ENCODE measurements around the gene LDLRAD4. TPM values are rescaled to one million over a fixed set of nuclear protein-coding genes. Genes with fewer than 3 reads are reported as not detected.

LDLRAD4 gene
- total and polyA plus RNA-seq, 8 donors: 14.1 to 26.6 (median 18.8) TPM

DNA sequence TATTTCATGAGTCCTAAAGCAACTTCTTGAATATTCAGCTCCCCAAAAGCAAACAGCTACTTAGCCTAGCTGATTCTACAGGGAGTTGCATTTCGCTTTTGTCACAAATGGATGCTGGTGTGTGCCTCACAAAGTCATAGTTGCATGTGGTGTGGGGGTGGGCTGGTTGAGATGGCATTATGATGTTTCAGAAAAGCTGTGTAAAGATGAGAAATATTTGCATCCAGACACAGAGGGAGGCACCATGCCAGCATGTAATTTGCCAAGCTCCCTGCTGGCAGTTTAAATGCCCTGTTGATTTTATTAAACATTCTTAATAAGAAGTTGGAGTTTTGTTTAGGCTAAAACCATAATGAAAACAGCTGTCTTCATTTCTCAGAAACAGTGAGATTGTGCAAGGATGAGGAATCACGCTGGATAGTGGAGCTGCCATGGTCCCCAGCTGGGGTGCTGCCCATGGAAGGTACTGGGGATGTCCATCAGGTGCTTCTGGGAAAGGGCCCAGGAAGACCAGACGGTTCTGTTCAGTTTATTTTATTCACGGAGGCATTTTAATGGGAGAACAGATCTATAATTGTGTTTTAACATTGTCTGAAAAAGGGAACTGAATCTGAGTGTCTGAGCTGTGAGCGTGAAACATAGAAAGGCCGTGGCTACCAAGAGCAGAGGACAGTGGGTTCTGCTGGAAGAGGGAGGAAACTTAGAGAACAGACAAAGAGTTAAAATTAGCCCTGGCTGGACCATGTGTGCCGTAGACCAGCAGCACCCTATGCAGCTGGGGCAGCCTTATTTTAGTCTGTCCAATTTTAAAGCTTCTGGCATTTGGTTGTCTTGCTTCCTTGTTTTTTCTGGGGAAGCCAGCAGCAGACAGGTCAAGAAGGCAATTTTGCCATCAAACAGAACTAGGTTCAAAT lies 330.7 kb downstream of the LDLRAD4 start:
- no peaks in the 10 kb centered on the region for H3K9me3 ChIP-seq
- DNase-seq (peak in 1 of 4 donors; percentile 55), ATAC-seq (peak; percentile 40)
- H3K36me3 ChIP-seq: no peaks in the 10 kb centered on the region
- no peak overlapping the region for H3K27ac ChIP-seq
- H3K4me3 ChIP-seq: no peak overlapping the region
- TF ChIP-seq, protein P1, sequence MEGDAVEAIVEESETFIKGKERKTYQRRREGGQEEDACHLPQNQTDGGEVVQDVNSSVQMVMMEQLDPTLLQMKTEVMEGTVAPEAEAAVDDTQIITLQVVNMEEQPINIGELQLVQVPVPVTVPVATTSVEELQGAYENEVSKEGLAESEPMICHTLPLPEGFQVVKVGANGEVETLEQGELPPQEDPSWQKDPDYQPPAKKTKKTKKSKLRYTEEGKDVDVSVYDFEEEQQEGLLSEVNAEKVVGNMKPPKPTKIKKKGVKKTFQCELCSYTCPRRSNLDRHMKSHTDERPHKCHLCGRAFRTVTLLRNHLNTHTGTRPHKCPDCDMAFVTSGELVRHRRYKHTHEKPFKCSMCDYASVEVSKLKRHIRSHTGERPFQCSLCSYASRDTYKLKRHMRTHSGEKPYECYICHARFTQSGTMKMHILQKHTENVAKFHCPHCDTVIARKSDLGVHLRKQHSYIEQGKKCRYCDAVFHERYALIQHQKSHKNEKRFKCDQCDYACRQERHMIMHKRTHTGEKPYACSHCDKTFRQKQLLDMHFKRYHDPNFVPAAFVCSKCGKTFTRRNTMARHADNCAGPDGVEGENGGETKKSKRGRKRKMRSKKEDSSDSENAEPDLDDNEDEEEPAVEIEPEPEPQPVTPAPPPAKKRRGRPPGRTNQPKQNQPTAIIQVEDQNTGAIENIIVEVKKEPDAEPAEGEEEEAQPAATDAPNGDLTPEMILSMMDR (IDR thresholded peaks at IDR 0.05): no peak
- intact Hi-C loops (cut with DNase I): no loop called here
- H3K4me1 ChIP-seq: peaks cover 0 to 12% of the 10 kb centered on the region in 2 donors
- H3K27me3 ChIP-seq: no peaks in the 10 kb centered on the region

DNA sequence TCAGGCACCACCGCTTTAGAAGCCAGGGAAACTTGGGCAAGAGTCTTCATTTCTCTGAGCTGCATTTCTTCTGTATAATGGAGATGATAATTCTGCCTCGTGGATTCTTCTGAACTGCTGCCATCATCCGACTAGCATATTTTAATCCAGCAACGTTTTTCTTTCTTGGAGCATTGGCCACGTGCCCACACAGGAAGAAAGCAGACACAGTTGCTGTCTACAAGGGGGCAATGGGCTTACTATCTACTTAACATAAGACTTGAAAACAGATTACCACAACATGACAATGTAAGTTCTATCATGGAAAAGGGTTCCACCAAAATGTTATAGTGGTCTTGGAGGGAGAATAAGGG lies 331.3 kb downstream of the LDLRAD4 start:
- intact Hi-C loops (cut with DNase I): loop anchor here in 1 of 2 donors (10.0 kb wide), 1 partner anchor 75 kb away; no protein-coding TSS in a partner anchor
- TF ChIP-seq, protein P1 (IDR thresholded peaks at IDR 0.05): no peak
- Histone ChIP-seq H3K9me3 (no peaks in the 10 kb centered on the region), H3K27me3 (no peaks in the 10 kb centered on the region), H3K4me3 (no peak overlapping the region), H3K36me3 (no peaks in the 10 kb centered on the region), H3K27ac (no peak overlapping the region), H3K4me1 (peaks cover 0 to 12% of the 10 kb centered on the region in 2 donors)
- DNase-seq (no peak), ATAC-seq (no peak)

DNA sequence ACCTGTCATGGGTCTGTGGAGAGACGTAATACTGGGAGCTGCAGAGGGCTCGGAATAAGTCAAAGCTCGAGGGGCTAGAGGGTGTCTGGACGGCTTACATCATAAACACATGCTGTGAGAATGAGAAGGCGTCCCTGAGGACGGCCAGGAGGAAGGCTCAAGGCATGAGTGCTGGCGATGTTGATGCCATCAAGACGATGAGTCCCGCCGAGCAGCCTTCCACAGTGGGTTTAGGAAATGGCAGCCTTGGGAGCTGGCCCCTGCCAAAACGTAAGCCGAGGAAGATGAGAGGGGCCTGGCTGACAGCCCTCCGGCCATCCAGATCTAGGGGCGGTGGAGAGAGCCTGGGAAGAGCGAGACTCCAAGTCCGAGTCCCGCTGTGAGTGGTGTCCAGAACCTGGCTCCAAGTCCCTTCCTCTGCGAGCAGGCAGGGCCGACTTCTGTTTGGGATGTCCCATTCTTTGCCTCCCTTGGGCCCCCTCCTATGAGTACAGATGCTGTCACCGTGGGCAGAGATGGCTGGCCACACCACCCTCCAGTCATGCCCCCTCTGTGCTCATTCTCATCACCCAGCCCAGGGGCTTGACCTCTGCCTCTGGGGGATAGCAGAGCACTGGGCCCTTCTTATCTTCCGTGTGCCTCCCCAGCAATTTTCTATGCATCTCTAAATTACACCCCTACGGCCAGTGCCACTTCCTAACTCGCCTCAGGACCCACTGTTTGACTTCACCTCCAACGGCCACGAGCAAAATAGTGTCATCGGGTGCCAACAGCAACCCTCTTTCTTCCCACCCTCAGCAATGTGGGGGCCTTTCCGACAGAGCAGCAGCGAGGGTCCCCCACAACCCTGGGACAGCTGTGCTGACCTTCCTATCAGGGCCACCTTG lies 332.1 kb downstream of the LDLRAD4 start:
- Histone ChIP-seq H3K27me3 (no peaks in the 10 kb centered on the region), H3K36me3 (no peaks in the 10 kb centered on the region), H3K27ac (no peak overlapping the region), H3K4me3 (no peak overlapping the region), H3K9me3 (no peaks in the 10 kb centered on the region), H3K4me1 (peaks cover 0 to 12% of the 10 kb centered on the region in 2 donors)
- DNase-seq: no peak
- intact Hi-C loops (cut with DNase I): loop anchor here in 1 of 2 donors (10.0 kb wide), 1 partner anchor 74 kb away; no protein-coding TSS in a partner anchor
- TF ChIP-seq, protein P1 (IDR thresholded peaks at IDR 0.05): no peak
- ATAC-seq: no peak

DNA sequence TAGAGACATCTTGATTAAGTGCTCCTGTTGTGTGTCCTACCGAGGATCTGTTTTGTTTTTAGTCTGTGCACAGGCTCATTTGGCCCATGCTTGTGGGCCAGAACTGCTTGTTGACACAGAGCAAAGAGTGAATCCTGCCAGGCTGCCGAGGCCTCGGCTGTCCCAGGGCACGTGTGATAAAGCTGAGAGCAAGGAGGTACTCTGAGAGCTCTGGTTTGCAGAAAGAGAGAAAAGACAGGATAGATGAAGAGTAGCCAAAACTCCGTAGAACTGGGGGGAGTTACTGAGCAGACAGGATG lies 332.7 kb downstream of the LDLRAD4 start:
- Histone ChIP-seq H3K27ac (no peak overlapping the region), H3K36me3 (no peaks in the 10 kb centered on the region), H3K27me3 (no peaks in the 10 kb centered on the region), H3K4me3 (no peak overlapping the region), H3K9me3 (no peaks in the 10 kb centered on the region), H3K4me1 (peaks cover 0 to 12% of the 10 kb centered on the region in 2 donors)
- intact Hi-C loops (cut with DNase I): loop anchor here in 1 of 2 donors (10.0 kb wide), 1 partner anchor 74 kb away; no protein-coding TSS in a partner anchor
- DNase-seq (no peak), ATAC-seq (no peak)
- TF ChIP-seq, protein P1 (IDR thresholded peaks at IDR 0.05): no peak
